ENCODE data around the gene PIK3CG.
"Not testable (repeated sequence)": the region's sequence is repeated elsewhere in the genome, so short reads cannot be mapped to it uniquely, and the experiment has no call there.

Gene PIK3CG

DNA sequence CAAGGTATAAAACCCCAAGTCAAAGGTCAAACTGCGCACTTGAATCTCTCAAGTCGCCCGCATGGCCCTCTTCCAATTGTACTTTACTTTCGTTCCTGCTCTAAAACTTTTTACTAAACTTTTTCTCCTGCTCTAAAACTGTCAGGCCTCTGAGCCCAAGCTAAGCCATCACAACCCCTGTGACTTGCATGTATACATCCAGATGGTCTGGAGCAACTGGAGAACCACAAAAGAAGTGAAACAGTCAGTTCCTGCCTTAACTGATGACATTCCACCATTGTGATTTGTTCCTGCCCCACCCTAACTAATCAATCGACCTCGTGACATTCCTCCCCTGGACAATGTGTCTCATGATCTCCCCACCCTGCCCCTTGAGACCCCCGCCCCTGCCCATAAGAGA, 35.6 kb upstream of the PIK3CG start:
- no peak overlapping the region for H3K4me3 ChIP-seq (ENCODE audit: low read length)
- H4K20me1 ChIP-seq (ENCODE audit: insufficient read depth, low read length) = no peaks in the 10 kb centered on the region
- H3K4me1 ChIP-seq (ENCODE audit: low read length) = no peaks in the 10 kb centered on the region
- H3K9ac ChIP-seq (ENCODE audit: low read length) = no peak overlapping the region
- no peaks in the 10 kb centered on the region for H3K36me3 ChIP-seq (replicated peaks; ENCODE audit: low read depth, low read length)
- peaks cover 5% of the 10 kb centered on the region; the same call in 1 of the 2 replicates for H3K9me3 ChIP-seq (ENCODE audit: insufficient read depth, low read length)
- H3K27ac ChIP-seq (ENCODE audit: low read length) = no peak overlapping the region
- H3K4me2 ChIP-seq (ENCODE audit: low read length) = no peak overlapping the region
- no peaks in the 10 kb centered on the region for H3K27me3 ChIP-seq (ENCODE audit: low read depth, low read length)
- no peaks in the 10 kb centered on the region for H3K79me2 ChIP-seq (ENCODE audit: low read length)
- no peak for TF ChIP-seq EZH2phosphoT487 (IDR thresholded peaks at IDR 0.05; ENCODE audit: low read depth)
- TF ChIP-seq, protein P1, sequence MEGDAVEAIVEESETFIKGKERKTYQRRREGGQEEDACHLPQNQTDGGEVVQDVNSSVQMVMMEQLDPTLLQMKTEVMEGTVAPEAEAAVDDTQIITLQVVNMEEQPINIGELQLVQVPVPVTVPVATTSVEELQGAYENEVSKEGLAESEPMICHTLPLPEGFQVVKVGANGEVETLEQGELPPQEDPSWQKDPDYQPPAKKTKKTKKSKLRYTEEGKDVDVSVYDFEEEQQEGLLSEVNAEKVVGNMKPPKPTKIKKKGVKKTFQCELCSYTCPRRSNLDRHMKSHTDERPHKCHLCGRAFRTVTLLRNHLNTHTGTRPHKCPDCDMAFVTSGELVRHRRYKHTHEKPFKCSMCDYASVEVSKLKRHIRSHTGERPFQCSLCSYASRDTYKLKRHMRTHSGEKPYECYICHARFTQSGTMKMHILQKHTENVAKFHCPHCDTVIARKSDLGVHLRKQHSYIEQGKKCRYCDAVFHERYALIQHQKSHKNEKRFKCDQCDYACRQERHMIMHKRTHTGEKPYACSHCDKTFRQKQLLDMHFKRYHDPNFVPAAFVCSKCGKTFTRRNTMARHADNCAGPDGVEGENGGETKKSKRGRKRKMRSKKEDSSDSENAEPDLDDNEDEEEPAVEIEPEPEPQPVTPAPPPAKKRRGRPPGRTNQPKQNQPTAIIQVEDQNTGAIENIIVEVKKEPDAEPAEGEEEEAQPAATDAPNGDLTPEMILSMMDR (IDR thresholded peaks at IDR 0.05; ENCODE audit: low read depth, low read length) = no peak
- no peak overlapping the region for H2AFZ ChIP-seq (ENCODE audit: low read depth, low read length)

DNA sequence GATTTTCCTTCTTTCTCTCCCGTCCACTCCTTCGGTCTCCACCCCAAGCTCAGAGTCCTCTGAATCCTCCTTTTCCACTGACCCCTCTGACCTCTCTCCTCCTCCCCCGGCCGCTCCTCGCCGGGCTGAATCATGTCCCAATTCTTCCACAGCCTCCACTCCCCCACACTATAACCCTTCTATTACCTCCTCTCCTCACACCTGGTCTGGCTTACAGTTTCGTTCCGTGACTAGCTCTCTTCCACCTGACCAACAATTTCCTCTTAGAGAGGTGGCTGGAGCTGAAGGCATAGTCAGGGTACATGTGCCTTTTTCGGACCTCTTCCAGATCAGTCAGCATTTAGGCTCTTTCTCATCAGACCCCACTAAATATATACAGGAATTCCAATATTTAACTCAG, 34.2 kb upstream of the PIK3CG start:
- H3K27ac ChIP-seq (ENCODE audit: low read length); H3K4me1 ChIP-seq (ENCODE audit: low read length); H2AFZ ChIP-seq (ENCODE audit: low read depth, low read length); H4K20me1 ChIP-seq (ENCODE audit: insufficient read depth, low read length); H3K27me3 ChIP-seq (ENCODE audit: low read depth, low read length); H3K9me3 ChIP-seq (ENCODE audit: insufficient read depth, low read length); H3K79me2 ChIP-seq (ENCODE audit: low read length); H3K36me3 ChIP-seq (replicated peaks; ENCODE audit: low read depth, low read length); H3K4me2 ChIP-seq (ENCODE audit: low read length); H3K9ac ChIP-seq (ENCODE audit: low read length); H3K4me3 ChIP-seq (ENCODE audit: low read length): not testable (repeated sequence)

DNA sequence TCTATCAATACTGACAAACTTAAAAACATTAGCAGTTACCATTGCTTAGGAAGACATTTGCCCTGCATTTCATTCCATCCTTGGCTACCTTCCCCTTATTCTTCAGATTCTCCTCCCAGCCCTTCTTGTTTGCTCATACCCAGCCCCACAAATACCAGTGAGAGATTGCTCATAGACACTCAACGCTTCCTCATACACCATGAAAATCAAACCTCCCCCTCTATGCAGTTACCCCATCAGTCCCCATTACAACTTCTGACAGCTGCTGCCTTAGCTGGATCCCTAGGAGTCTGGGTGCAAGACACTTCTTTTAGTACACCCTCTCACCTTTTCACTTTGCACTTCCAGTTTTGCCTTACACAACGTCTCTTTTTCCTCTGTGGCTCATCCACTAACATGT, 28.3 kb upstream of the PIK3CG start:
- no peaks in the 10 kb centered on the region for H3K27me3 ChIP-seq (ENCODE audit: low read depth, low read length)
- H3K9me3 ChIP-seq (ENCODE audit: insufficient read depth, low read length) = no peaks in the 10 kb centered on the region; the same call in 1 of the 2 replicates
- TF ChIP-seq, protein P1 (IDR thresholded peaks at IDR 0.05; ENCODE audit: low read depth, low read length) = no peak
- no peak for TF ChIP-seq EZH2phosphoT487 (IDR thresholded peaks at IDR 0.05; ENCODE audit: low read depth)
- no peak overlapping the region for H3K4me3 ChIP-seq (ENCODE audit: low read length)
- H3K79me2 ChIP-seq (ENCODE audit: low read length) = no peaks in the 10 kb centered on the region
- no peaks in the 10 kb centered on the region for H4K20me1 ChIP-seq (ENCODE audit: insufficient read depth, low read length)
- H3K36me3 ChIP-seq (replicated peaks; ENCODE audit: low read depth, low read length) = no peaks in the 10 kb centered on the region
- no peak overlapping the region for H2AFZ ChIP-seq (ENCODE audit: low read depth, low read length)
- H3K4me2 ChIP-seq (ENCODE audit: low read length) = no peak overlapping the region
- no peak overlapping the region for H3K9ac ChIP-seq (ENCODE audit: low read length)
- H3K27ac ChIP-seq (ENCODE audit: low read length) = no peak overlapping the region
- peaks cover 20% of the 10 kb centered on the region for H3K4me1 ChIP-seq (ENCODE audit: low read length)

DNA sequence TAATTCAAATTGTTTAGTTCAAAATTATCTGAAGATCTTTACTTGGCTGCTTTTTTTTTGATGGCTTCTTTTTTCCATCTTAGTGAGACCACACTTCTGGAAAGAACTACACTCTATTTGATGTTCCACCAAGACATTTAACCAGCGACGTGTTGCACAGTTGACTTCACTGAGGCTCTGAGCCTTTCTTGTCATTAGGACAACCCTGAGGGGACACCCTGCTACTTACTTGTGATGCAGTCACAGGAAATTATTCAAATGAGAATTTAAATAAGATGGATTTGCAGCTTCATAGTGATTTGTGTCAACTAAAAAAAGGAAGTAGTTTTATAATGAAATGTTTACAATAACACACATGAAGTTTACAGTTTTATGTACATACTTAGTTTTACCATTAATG, 25.6 kb upstream of the PIK3CG start:
- H3K4me3 ChIP-seq (ENCODE audit: low read length) = no peak overlapping the region
- no peak overlapping the region for H3K4me2 ChIP-seq (ENCODE audit: low read length)
- H3K4me1 ChIP-seq (ENCODE audit: low read length) = peaks cover 33% of the 10 kb centered on the region
- H3K9ac ChIP-seq (ENCODE audit: low read length) = no peak overlapping the region
- H3K27ac ChIP-seq (ENCODE audit: low read length) = no peak overlapping the region
- H4K20me1 ChIP-seq (ENCODE audit: insufficient read depth, low read length) = no peaks in the 10 kb centered on the region
- H2AFZ ChIP-seq (ENCODE audit: low read depth, low read length) = no peak overlapping the region
- no peaks in the 10 kb centered on the region; the same call in 1 of the 2 replicates for H3K9me3 ChIP-seq (ENCODE audit: insufficient read depth, low read length)
- no peaks in the 10 kb centered on the region for H3K27me3 ChIP-seq (ENCODE audit: low read depth, low read length)
- H3K36me3 ChIP-seq (replicated peaks; ENCODE audit: low read depth, low read length) = no peaks in the 10 kb centered on the region
- TF ChIP-seq EZH2phosphoT487 (IDR thresholded peaks at IDR 0.05; ENCODE audit: low read depth) = no peak
- TF ChIP-seq, protein P1 (IDR thresholded peaks at IDR 0.05; ENCODE audit: low read depth, low read length) = no peak
- H3K79me2 ChIP-seq (ENCODE audit: low read length) = no peaks in the 10 kb centered on the region

DNA sequence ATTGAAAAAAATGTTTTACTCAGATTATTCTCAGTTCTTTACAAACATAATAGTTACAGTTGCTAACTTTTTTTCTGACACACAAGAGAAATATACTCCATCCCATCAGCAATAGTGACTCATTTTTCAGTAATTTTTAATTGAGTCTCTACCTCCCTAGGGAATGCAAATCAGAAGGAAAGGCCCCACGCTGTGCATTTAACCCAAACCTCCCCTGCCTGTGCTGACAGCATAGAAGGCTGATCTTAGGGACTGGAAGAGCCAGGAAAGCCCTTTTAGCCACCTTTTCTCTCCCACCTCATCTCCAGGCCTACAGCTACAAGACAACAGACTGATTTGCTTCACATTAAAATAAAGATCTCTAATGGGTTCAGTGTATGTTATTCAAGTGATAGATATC, 24.7 kb upstream of the PIK3CG start:
- H3K27ac ChIP-seq (ENCODE audit: low read length) = no peak overlapping the region
- H3K79me2 ChIP-seq (ENCODE audit: low read length) = no peaks in the 10 kb centered on the region
- H3K9ac ChIP-seq (ENCODE audit: low read length) = no peak overlapping the region
- H3K9me3 ChIP-seq (ENCODE audit: insufficient read depth, low read length) = no peaks in the 10 kb centered on the region; the same call in 1 of the 2 replicates
- H3K36me3 ChIP-seq (replicated peaks; ENCODE audit: low read depth, low read length) = no peaks in the 10 kb centered on the region
- no peak overlapping the region for H2AFZ ChIP-seq (ENCODE audit: low read depth, low read length)
- peaks cover 35% of the 10 kb centered on the region for H3K4me1 ChIP-seq (ENCODE audit: low read length)
- H3K4me3 ChIP-seq (ENCODE audit: low read length) = no peak overlapping the region
- H3K27me3 ChIP-seq (ENCODE audit: low read depth, low read length) = no peaks in the 10 kb centered on the region
- no peaks in the 10 kb centered on the region for H4K20me1 ChIP-seq (ENCODE audit: insufficient read depth, low read length)
- peak overlapping the region; percentile 26; the same call in 1 of the 2 replicates for H3K4me2 ChIP-seq (ENCODE audit: low read length)
- TF ChIP-seq, protein P1 (IDR thresholded peaks at IDR 0.05; ENCODE audit: low read depth, low read length) = no peak
- TF ChIP-seq EZH2phosphoT487 (IDR thresholded peaks at IDR 0.05; ENCODE audit: low read depth) = no peak
